Neutrophil (primary cell): ENCODE data around the gene CTBP1.

Source experiments
- H3K27ac ChIP-seq: fragments of 200-600 bp; sonication (generic); 2 replicates; pipeline ENCODE4 v1.5.1; 2016; ENCODE audit warnings: mild to moderate bottlenecking, moderate library complexity
- H3K27me3 ChIP-seq: fragments of 200-600 bp; sonication (generic); 2 replicates; pipeline ENCODE4 v1.6.0; 2016; ENCODE audit warnings: mild to moderate bottlenecking
- H3K36me3 ChIP-seq: fragments of 200-600 bp; sonication (generic); 2 replicates; pipeline ENCODE4 v1.5.1; 2017
- H3K4me1 ChIP-seq, 2 experiments: fragments of 200-600 bp in 1 of 2; sonication (generic) in 1 of 2; 1 replicate in 1 of 2; 2 replicates in 1 of 2; pipeline versions ENCODE4 v1.5.1 to v1.6.1; 2013 to 2016; ENCODE audit warnings: low read depth in 1 of 2, low read length in 1 of 2, mild to moderate bottlenecking in 1 of 2, moderate library complexity in 1 of 2; ENCODE audit not compliant: control insufficient read depth in 1 of 2, insufficient read depth in 1 of 2
- H3K4me3 ChIP-seq, 2 experiments: fragments of 200-600 bp in 1 of 2; sonication (generic) in 1 of 2; 1 replicate in 1 of 2; 2 replicates in 1 of 2; pipeline ENCODE4 v1.5.1; 2013 to 2016; ENCODE audit warnings: low read depth in 1 of 2, low read length in 1 of 2, mild to moderate bottlenecking in 1 of 2, moderate library complexity in 1 of 2
- H3K9me3 ChIP-seq: fragments of 200-600 bp; sonication (generic); 2 replicates; pipeline ENCODE4 v1.5.1; 2016
- TF ChIP-seq, protein P1 (sequence below): fragments of 200-600 bp; sonication (generic); IDR thresholded peaks from 2 replicates; pipeline ENCODE4 v1.5.1; 2016; ENCODE audit warnings: antibody characterized with exemption

The CTBP1 gene

DNA sequence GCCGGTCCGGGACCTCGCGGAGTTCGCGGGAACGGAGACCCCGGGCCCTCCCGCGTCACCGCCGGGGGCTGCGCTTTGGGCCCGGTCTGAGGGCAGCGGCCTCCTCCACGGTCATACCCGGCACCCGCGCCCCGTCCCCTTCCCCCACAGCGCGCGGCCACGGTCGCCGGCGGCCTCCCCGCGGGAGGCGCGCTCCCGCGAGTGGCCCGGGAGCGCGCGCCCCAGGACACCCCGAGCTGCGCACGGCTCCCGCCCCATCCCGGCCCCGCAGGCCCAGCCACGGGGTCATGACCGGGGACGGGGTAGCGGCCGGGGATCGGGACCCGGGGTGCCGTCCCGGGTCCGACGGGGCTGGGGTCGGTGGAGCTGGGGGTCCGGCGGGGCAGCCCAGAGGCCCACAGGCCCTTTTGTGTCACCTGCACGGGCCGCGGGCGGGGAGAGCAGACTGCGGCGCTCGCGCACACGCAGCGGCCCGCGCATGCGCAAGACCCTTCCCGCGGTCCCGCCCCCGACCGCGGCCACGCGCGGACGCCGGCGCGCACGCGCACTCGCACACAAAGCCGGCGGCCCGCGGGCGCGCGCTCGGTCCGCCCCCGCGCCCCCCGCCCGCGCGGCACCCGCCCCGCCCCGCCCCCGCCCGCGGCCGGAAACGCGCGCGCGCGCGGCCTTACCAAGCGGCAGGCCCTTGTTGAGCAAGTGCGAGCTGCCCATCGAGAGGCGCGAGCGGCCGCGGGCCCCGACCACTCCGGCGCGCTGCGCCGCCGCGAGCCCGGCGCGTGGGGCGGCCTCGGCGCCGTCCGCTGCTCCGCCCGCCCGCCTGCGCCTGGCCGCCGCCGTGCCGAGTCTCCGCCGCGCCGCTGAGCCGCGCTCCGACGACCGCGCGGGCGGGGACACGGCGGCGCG is at the start of gene CTBP1:
TSS of gene CTBP1 (minus strand) at position 886 of the 903 bp plus-strand sequence. CDS start 7,799 bp downstream, outside the sequence.
- TF ChIP-seq, protein P1, sequence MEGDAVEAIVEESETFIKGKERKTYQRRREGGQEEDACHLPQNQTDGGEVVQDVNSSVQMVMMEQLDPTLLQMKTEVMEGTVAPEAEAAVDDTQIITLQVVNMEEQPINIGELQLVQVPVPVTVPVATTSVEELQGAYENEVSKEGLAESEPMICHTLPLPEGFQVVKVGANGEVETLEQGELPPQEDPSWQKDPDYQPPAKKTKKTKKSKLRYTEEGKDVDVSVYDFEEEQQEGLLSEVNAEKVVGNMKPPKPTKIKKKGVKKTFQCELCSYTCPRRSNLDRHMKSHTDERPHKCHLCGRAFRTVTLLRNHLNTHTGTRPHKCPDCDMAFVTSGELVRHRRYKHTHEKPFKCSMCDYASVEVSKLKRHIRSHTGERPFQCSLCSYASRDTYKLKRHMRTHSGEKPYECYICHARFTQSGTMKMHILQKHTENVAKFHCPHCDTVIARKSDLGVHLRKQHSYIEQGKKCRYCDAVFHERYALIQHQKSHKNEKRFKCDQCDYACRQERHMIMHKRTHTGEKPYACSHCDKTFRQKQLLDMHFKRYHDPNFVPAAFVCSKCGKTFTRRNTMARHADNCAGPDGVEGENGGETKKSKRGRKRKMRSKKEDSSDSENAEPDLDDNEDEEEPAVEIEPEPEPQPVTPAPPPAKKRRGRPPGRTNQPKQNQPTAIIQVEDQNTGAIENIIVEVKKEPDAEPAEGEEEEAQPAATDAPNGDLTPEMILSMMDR, result peak; percentile 13
- Histone ChIP-seq H3K4me3 (peak within 1 kb of the TSS; percentile 81 to 84), H3K27me3 (no peaks in the 10 kb centered on the region), H3K4me1 (peaks cover 29 to 42% of the 10 kb centered on the region in 2 experiments), H3K36me3 (no peaks in the 10 kb centered on the region), H3K9me3 (no peaks in the 10 kb centered on the region), H3K27ac (peak within 1 kb of the TSS; percentile 96)

DNA sequence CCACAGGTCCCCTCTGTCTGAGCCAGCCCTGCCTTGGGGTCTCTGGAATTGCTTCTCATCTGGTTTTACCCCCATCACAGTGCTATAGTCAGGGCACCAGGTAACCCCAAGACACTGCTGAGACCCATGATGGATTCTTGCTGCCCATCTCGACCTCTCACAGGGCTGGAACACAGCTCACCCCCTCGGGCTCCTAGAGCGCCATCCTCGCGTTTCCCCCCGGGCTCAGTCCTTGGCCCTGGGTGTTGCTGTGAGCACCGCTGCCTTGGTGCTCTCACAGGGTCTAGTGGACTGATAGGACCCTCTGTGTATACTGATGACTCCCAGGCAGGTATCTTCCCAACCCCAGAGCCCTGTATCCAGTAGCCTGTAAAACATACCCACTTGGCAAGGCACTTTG is 49.5 kb upstream of the CTBP1 start:
- TF ChIP-seq, protein P1, result no peak
- H3K4me1 ChIP-seq, result peaks cover 74 to 78% of the 10 kb centered on the region in 2 experiments
- no peak overlapping the region for H3K4me3 ChIP-seq
- no peaks in the 10 kb centered on the region for H3K27me3 ChIP-seq
- H3K36me3 ChIP-seq, result peaks cover 36% of the 10 kb centered on the region
- H3K27ac ChIP-seq, result peak overlapping the region; percentile 96
- H3K9me3 ChIP-seq, result no peaks in the 10 kb centered on the region

DNA sequence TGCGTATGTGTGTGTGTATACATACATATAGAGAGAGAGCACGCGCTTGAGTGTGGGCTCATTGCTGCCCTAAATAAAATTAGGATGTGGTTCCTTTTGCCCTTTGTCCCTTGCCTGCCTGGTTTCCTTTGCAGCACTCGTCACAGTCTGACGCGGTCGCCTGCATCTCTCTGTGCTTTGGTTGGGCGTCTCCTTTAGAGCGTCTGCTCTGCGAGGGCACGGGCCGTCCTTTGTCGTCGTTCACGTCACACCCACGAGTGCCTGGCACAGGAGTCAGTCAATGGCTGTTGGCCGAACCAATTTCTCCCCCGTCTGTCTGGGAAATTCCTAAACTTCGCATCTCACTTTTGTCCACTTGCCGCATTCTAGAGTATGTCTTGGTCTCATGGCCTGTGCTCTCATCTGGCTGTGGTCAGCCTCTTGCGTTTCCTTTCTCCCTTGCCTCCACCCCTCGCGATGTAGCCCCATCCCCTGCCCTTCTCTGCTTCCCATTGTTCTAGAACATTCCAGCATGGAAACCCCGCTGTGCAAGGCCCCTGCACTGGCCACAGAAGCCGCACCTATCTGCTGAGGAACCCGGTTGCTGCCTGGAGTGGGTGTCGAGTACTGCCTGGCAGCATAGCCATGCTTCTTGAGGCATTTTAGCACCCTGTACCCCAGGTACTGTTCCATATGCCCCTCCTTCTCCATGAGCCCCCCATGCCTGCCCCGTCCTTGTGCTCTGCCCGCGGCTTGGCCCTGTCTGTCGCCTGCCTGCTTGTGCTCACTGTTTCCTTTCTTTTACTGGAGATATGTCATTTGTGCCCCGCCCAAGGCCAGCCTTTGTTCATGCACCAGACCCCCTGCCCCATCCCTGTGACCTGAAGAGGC is 48.8 kb upstream of the CTBP1 start:
- peaks cover 40% of the 10 kb centered on the region for H3K36me3 ChIP-seq
- TF ChIP-seq, protein P1, result no peak
- peak overlapping the region; percentile 96 for H3K27ac ChIP-seq
- no peak overlapping the region for H3K4me3 ChIP-seq
- no peaks in the 10 kb centered on the region for H3K9me3 ChIP-seq
- peaks cover 76 to 78% of the 10 kb centered on the region in 2 experiments for H3K4me1 ChIP-seq
- no peaks in the 10 kb centered on the region for H3K27me3 ChIP-seq

DNA sequence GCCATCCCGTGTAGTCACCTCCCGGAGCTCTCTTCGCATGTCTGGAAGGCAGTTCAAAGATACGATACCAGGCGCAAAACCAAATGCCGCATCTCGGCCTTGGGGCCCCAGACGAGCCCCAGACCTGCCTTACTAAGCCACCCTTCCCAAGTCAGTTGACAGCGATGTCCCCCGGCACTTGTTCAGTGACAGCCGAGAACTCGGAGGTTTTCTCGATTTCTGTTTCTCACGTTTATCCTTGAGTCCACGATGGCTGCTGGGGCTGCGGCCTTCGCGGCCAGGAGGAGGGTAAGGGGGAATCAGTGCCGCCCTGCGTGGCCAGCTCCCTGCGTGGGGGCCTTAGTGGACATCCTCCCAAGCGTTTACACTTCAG is 48.1 kb upstream of the CTBP1 start:
- peaks cover 76 to 78% of the 10 kb centered on the region in 2 experiments for H3K4me1 ChIP-seq
- H3K27ac ChIP-seq, result peak overlapping the region; percentile 96
- TF ChIP-seq, protein P1, result no peak
- no peaks in the 10 kb centered on the region for H3K27me3 ChIP-seq
- H3K36me3 ChIP-seq, result peaks cover 40% of the 10 kb centered on the region
- H3K9me3 ChIP-seq, result no peaks in the 10 kb centered on the region
- no peak overlapping the region for H3K4me3 ChIP-seq

DNA sequence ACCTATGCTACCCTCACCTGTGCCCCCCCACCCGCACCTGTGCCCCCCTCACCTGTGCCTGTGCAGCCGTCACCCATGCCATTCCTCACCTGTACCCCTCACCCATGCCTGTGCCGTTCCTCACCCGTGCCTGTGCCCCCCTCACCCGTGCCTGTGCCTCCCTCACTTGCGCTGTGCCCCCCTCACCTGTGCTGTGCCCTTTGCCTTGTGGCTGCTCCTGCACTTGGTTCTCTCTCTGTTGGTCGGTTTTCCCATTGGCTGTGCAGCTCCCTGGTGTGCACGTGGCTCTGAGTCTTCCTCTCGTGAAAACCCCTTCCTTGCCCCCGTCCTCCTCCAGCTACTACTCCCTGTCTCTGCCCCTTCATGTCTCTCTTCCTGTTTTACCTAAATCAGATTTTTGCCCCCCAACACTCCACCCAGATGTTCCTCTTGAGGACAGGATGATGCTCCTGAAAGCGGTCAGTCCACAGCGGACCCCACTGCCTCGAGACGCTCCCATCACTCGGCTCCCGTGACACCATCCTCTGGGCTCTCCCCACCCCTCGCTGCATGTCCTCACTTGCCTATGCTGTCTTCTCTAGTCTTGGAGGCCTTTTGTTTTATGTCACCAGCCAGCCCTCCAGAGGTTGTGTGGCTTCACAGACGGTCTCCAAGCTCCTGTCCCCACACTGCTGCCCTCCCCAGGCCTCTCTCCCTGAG is 47.5 kb upstream of the CTBP1 start:
- peak overlapping the region; percentile 96 for H3K27ac ChIP-seq
- H3K36me3 ChIP-seq, result peaks cover 40% of the 10 kb centered on the region
- H3K27me3 ChIP-seq, result no peaks in the 10 kb centered on the region
- H3K9me3 ChIP-seq, result no peaks in the 10 kb centered on the region
- H3K4me1 ChIP-seq, result peaks cover 76 to 78% of the 10 kb centered on the region in 2 experiments
- no peak overlapping the region for H3K4me3 ChIP-seq
- TF ChIP-seq, protein P1, result no peak
